ENCODE measurements around the gene HIGD1A.

Gene HIGD1A

DNA sequence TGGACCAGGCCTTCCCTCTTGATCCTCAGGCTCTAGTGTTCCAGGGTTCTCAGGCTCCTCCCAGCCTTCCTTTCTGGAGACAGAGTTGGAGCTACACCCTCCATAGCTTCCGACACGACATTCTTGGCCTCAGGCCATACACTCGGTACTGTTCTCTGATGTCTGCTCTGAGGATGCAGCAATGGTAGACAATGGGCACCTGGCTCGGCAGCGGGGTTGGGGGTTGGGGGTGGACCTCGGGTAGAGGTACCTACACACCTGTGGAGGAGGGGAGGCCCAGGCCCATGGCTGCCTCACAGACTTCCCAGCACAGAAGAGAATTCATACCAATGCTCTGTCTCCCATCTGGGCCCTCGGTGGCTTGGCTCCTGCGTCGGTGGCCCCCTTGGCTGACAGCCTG is 52.7 kb downstream of the HIGD1A start:
- no peak for DNase-seq

DNA sequence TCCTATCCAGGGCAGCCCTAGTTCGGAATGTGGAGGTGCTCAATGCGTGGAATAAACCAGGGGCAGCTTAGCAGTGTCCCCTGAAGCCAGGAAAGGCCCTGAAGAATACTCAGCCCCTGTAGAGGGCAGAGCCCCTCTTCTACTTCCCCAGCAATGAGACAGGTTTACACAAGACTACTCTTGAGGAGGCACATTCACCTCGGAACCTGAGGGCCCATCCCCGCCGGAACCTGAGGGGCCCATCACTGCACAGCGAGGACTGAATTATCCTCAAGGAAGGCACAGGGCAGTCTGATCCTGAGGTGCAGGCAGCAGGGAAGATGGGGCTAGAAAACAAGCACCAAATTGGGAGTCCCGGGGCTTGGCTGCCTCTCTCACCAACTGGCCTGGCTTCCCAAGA is 53.5 kb downstream of the HIGD1A start:
- DNase-seq = no peak

DNA sequence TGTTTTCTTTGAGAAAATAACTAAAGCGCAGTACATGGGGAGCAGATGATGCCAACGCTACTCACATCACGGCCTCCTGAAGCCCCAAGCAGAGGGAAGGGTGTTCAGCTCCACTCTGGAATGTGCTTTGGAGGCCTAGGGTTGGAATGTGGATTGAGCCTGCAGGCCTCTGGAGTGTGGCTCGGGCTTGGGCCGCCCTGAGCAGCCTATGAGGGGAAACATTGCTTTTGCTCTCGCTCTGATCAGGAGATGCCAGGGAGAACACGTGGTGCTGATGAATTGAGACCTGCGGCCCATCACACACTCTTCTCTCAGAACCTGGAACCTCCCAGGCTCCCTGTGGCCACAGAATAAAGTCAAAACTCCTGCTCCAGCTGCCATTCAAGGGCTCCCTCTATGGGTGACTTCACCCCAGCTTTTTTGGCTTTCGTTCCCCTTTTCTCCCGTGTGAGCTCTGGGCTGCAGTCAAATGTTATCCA is 54.5 kb downstream of the HIGD1A start:
- DNase-seq = peak; percentile 6

DNA sequence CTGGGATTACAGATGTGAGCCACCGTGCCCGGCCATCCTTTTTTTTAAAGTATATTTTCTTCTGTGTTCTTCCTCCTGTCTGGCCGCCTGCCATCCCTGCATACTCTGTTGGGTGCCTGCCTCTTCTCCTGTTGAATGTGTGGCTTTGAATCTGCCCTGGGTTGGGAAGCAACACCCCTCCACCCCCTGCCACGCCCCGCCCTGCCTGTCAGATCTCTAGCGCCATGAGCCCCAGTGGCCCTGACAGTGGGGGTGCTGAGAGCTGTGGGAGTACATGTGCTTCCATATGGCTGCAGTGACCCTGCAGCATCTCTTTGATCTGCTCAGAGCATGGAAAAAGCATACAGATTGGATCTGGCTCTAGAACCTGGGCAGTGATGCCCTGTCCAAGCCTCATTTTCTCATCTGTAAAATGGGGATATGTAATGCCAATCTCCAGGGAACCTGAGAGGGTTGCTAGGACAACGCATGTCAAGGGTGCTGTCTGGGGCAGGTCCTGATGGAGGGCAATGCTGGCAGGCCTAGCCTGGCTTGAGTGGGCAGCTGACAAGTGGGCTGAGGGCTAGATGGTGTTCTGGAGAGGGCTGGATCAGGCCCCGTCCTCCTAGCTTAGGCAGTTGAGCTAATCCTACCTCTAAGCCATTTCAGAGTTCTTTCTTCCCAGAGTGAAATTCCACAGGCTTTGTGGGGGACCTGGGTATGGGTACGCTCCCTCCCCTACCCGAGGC is 55.1 kb downstream of the HIGD1A start:
- DNase-seq = no peak

DNA sequence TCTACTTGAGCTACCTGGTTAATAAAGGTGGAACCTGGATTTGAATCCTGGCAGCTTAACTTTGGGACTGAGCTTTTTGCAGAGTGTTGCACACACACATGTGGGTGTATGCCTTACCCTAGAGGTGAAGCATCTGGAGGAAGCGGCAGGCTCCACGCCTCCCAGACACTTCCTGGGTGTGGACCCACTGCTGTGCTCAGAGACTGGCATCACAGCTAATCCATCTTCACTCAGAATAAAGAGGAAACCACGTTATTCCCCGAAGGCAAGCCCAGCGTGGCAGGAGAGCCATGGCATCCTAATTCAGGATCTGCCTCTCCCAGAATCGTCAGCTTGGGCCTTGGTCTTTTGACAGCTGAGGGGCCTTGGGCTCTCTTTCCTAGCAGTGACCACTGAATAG is 56.7 kb downstream of the HIGD1A start:
- DNase-seq = no peak

DNA sequence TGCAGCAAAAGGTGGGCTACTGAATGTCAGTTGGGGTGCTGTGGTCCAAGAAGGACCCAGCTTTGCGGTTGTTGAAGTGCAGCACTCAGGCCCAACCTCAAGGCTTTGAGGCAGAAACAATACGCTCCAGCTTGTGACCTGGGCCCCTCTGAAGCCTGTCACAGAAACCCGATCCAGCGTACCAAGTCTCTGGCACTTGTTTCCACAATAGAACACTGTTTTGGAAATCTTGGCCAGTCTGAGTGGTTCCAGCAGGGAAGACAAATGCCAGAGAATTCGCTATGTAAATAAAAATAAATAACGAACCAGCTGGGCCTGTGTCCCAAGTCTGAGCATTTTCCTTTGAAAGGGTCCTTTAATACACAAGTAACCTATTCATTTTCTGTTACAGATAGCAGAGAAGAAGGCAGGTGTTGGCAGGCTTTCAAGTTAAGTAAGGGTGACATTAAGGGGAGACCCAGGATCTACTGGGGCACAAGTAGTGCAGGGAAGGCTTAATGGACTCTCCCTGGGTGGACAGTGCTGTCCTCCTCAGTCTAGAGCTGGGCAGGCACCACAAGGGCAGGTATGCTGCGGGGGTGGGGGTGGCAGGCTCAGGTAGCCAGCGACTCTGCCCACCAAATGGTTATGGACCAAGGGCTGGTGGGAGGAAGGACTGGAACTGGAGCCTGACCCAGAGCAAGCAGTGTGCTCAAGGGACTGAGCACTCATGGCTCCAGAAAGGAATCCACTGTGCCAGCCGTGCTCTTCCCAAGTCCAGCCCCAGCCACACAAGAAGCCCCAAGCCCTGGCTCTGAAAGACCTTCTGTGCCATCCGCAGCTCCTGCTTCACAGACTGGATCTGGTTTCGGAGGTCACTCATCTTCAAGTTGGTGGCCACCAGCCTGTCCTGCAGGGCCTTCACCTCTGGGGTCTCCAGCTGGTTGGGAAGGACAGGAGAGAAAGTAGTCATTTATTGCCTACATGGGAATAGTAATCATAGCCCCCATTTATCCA is 57.5 kb downstream of the HIGD1A start:
- no peak for DNase-seq

DNA sequence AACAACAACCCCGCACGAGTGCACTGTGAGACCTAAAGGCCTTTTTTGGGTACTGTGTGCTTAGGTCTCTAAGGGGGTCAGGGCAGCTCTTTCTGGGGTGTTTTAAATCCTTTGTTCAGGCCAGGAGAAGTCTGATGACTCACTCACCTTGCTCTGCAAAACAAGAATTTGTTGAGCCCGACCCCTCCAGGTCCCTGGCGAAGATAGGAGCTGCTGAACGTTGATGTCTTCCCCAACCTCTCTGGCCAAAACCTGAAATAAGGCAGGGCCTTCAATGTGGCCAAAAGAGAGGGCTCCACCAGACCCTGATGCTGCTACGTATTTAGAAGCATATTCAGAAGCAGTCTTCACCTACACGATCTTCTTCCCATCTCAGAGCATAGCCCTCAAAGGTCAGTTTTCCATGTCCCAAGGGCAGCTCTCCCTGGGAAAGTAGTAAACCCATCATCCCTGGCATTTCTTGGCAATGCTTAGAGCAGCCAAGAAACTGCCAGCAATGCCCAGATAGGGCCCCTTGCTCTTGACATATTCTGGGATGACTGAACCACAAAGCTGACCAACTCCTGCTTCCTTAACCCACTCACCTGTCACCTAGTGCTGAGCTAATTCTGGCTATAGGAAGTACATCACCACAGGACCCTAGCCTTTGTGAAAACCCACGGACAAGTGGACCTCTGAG is 58.4 kb downstream of the HIGD1A start:
- no peak for DNase-seq

DNA sequence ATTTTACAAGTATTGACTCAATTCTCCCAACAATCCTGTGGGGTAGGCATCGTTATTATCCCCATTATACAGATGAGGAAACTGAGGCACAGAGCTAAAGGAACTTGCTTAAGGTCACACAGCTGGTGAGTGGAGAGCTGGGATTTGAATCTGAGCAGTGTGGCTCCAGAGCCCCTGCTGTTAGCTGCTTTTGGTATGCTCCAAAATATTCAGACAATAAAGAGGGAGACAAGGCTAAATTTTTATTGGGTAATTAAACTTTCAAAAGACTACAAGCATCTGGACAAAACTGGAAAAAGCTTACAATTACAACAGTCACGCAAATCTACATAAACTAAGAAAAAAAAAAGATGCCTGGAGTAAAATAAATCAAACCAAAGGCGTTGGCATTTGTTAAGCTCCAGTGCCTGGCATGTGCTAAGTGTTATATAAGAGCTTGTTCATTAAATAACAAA is 59.0 kb downstream of the HIGD1A start:
- no peak for DNase-seq

DNA sequence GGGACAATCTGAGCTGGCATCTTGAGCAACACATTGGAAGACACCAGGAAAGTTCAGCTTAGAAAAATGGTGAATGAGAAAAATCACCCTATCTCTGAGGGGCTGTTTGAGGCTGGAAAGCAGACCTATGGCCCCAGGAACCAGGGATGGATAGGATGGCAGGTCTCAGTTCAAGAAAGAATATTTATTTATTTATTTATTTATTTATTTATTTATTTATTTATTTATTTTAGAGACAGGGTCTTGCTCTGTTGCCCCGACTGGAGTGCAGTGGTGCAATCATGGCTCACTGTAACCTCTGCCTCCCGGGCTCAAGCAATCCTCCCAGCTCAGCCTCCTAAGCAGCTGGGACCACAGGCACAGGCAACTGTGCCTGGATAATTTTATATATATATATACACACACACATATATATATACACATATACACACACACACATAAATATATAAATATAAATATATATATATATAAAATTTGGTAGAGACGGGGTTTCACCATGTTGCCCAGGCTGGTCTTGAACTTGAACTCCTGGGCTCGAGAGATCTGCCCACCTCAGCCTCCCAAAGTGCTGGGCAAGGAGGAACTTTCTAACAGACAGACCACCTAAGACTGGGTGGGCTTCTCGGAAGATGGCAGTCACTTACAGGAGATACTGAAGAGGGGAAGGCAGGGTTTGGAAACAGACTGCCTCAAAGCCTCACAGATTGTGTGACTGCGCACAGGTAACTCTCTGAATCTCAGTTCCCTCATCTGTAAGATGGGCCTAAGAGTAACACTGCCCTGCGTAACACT is 60.9 kb downstream of the HIGD1A start:
- no peak for DNase-seq

DNA sequence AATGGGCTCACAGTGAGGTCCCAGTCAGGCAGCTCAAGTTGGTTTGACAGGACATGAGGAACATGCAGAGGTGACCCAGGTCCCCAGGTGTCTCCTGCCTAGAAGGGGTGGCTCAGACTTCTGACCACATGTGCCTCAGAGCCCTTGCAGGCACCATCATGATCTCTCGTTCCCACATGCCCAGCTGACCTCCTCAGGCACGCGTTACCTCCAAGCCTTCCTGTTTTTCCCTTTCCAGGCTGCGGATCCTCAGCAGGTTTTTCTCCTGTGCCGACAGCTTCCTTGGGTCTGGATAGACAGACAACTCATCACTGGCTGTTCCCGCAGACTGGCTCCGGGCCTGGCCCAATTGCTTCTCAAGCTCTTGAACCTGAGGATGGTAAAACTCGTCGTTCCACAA is 61.6 kb downstream of the HIGD1A start:
- DNase-seq = no peak

DNA sequence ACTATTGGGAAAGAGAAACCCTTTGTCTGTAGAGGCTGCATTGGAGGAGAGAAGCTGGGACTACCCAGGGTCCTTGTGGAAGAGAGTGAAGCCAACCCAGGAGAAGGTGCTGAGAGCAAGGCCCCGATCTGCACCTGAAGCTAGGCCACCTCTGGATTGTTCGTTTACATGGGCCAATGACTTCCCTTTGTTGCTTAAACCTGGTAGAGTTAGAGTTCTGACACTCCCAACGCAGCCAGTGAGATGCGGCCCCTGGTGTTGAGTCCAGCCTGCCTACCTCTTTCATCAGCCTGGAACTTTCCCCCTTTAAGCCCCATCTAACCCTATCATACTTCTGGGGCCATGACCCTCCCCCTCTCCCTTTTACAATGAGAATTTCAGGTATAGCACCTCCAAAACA is 62.0 kb downstream of the HIGD1A start:
- DNase-seq = no peak

DNA sequence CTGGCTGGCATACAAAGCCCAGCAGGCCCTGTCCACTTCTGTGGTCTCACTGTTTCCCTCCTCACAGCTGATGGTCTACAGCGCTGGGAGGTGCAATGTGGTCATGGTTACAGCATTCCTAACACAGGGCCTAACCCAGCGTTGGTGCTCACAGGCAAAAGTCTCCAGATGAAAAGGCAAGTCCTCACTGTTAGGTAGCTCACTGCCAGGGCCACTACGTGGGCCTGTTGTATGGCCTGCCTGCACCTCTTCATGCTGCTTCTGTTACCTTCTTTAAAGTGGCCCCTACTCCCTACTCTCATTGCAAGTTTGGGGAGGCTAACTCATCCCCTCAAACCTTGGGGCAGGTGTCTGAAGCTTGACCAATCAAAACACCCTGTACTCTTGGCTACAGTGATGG is 62.5 kb downstream of the HIGD1A start:
- no peak for DNase-seq

DNA sequence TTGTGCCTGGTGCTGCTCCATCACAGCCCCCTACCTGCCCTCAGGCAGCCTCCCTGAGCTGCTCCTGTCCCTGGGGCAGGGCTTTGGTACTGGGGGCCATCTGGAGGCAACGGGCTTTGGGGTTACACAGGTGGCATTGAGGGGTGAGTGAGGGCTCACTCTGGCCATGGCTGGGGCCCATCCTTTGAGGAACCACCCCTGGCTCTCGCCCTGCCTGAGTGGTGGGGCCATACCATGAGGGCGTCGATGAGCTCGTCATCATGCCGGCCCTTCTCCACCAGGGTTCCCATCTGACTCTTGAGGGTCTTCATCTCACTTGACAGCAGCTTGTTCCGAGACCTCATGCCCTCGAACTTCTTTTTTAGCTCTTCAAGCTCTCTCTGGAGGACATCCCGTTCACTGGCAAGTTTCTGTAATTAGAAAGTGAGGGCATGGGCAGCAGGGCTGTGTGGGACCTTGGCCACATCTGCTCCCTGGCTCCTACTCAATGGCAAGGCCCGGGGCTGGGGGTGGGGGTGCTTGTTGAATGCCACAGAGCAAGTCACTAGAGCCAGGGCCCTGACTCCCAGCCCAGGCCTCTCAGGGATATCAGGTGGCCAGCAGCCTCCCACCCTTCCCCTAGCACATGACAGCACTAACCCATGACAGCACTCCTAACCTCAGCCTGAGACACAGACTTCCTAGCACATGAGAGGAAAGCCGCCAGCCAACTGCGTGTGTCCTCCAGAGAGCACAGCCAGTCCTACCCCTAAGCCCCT is 64.7 kb downstream of the HIGD1A start:
- no peak for DNase-seq

DNA sequence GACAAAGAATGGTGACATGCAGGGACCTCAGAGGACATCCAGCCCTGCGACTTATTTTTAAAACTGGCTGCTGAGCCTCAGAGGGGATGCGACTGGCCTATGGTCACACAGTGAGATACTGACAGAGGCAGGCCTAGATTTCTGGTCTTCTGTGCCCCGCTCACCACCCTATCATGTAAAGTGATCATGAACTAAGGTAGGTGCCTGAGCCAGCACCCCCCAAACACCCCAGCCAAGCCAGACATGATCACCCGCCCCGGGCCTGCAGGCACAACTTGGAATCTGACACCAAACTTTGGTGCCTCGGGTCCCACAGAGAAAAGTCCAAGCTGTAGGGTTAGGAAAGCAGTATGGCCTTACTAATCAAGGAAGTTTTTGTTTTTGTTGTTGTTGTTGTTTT is 67.8 kb downstream of the HIGD1A start:
- DNase-seq = no peak

DNA sequence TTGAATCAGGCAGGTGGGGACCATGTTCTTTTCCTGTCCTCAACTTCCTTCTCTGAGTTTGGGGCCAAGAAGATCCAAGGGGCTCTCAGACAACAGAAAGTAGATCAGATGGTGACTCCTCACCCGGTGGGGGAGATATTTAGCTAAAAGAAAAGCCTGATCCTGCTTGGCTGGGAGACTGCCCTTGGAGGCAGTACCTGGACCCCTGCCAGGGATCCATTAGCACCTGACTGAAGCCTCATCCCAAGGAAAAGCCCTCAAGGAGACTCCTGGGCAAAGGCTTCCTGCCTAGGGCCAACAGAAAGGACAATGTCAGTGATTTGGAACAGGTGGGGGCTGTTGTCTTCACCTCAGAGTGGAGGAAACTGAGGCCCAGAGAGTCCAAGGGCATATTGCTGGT is 68.2 kb downstream of the HIGD1A start:
- no peak for DNase-seq

DNA sequence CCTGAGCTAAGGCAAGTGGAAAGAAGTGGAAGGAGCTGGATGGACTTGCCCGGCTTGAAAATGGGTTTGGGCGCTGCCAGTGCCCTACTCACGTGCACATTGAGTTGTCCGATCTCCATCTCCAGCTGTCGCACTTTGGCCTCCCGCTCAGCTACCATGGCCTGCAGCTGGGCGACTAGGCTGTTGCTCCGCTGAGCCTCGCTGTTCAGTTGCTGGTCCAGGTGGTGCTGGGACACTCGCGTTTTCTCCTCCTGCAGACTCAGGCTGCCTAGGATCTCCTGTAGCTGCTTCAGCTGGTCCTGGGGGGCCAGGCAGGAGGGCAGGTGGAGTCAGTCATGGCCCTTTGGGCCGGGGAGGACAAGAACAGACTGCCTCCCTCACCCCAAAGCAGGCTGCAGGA is 68.7 kb downstream of the HIGD1A start:
- no peak for DNase-seq

DNA sequence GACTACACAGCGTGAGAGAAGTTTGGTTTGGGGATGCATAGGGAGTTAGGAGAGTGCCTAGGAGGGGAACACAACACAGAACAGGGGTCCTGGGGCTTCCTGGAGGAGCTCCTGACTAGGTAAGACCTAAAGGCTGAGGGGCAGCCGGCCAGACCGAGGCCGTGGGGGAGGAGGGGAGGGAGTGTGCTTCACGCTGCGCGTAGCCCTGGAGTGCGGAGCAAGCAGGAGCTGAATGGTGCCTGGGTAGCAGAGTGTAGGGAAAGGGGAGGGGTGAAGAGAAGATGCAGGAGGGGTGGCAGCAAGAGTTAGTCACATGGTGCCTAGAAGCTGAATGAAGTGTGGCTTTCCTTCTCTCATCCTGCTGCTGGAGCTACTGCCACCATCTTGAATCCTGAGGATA is 69.3 kb downstream of the HIGD1A start:
- DNase-seq = no peak

DNA sequence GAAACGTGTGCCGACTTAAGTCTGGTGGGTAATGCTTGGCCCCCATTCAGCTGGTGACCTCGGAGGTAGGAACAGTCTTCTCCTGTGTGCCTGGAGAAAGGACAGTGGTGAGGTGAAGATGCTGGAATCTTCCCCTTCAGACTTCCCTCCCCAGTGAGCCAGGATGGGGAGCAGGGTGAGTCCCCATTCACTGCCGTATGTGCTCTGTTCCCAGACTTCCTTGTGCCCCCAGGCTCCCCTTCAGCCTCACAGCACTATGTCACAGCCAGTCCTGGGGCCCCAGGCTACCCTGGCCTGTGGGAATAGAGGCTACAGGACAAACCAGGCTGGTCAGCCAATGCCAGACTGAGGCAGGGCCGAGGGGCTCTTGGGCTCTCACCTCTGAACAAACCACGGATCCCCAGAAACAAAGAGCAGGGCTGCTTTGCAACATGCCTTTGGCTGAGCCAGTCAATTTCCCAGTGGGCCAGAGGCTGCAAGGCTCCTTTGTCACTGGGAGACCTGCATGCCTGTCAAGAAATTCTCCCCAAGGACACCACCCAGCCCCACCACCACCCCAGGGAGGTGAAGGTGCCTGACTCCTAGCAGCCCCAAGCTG is 69.9 kb downstream of the HIGD1A start:
- no peak for DNase-seq

DNA sequence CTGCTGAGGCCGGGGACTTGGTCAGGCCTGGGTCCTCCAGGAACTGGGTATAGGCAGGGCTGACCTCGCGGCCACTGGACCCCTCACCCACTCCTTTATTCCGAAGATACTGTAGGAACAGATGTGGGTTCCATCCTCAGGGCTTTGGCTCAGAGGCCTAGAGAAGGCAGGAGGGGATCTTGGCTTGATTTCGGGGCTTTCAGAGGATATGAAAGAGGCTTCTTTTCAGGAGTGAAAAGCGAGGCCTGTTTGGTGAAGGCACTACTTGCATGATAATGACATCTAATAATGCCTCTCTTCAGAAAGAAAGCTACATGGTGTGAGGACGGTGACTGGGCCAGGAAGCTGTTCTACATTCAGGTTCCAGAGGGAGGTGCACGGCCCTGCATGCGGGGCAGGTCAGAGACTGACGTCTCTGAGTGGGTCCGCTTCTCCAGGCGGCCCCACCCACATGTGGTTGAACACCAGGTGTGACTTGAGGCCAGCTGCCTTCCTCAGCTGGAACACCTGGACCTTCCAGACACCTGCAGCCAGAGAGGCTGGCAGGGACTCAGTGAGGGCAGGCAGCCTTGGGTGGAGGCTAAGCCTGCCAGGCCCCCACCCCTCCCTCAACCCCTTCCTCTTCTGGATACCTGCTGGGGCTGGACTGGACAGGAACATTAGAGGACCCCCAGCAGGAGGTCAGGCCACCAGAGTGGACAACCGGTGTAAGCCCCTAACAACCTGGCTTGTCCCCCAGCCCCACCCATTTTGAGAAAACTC is 70.6 kb downstream of the HIGD1A start:
- no peak for DNase-seq

All from NCI-H1694 treated with DMSO at 0.1 percent for 48 hours (cell line).